Endodermal cell (in vitro differentiated cells): Measurements from ENCODE around the gene VCP. TPM values are rescaled to one million over a fixed set of nuclear protein-coding genes. Genes with fewer than 3 reads are reported as not detected.

Experiments
- DNase-seq: peaks from one replicate; pipeline ENCODE4 v3.0.0-alpha.2; 2017
- H3K27ac ChIP-seq: 2 replicates; pipeline ENCODE4 v1.5.1; 2013; ENCODE audit warnings: mild to moderate bottlenecking, low read depth, low read length, moderate library complexity
- H3K27me3 ChIP-seq: 2 replicates; pipeline ENCODE4 v1.6.1; 2013; ENCODE audit warnings: mild to moderate bottlenecking, low read length, moderate library complexity; ENCODE audit not compliant: insufficient read depth, control insufficient read depth, poor library complexity, severe bottlenecking
- H3K36me3 ChIP-seq: 2 replicates; pipeline ENCODE4 v1.7.0; 2013; ENCODE audit warnings: mild to moderate bottlenecking, low read length, moderate library complexity; ENCODE audit not compliant: control insufficient read depth, insufficient read depth
- H3K4me1 ChIP-seq: one replicate; pipeline ENCODE4 v1.7.0; 2013; ENCODE audit warnings: low read length; ENCODE audit not compliant: control insufficient read depth, insufficient read depth
- H3K4me3 ChIP-seq: 2 replicates; pipeline ENCODE4 v1.5.1; 2013; ENCODE audit warnings: mild to moderate bottlenecking, low read length, moderate library complexity
- H3K9ac ChIP-seq: 2 replicates; pipeline ENCODE4 v1.6.1; 2013; ENCODE audit warnings: mild to moderate bottlenecking, low read length, moderate library complexity; ENCODE audit not compliant: poor library complexity, severe bottlenecking; ENCODE audit errors: extremely low read depth
- H3K9me3 ChIP-seq: 2 replicates; pipeline ENCODE4 v1.6.1; 2013; ENCODE audit warnings: mild to moderate bottlenecking, low read length, moderate library complexity; ENCODE audit not compliant: control insufficient read depth
- H3K27ac Mint-ChIP-seq: 2 replicates; pipeline ENCODE4 v1.8.0; 2020; ENCODE audit warnings: mixed read lengths
- H3K27me3 Mint-ChIP-seq: 2 replicates; pipeline ENCODE4 v1.8.0; 2021; ENCODE audit warnings: mild to moderate bottlenecking, mixed read lengths; ENCODE audit not compliant: insufficient read depth
- H3K36me3 Mint-ChIP-seq: 2 replicates; pipeline ENCODE4 v1.8.0; 2020; ENCODE audit warnings: low read depth, mixed read lengths
- H3K4me1 Mint-ChIP-seq: 2 replicates; pipeline ENCODE4 v1.8.0; 2020; ENCODE audit warnings: mixed read lengths
- H3K4me3 Mint-ChIP-seq: 2 replicates; pipeline ENCODE4 v1.8.0; 2020; ENCODE audit warnings: mild to moderate bottlenecking, moderate library complexity, mixed read lengths
- H3K9me3 Mint-ChIP-seq: 2 replicates; pipeline ENCODE4 v1.8.0; 2020; ENCODE audit warnings: mild to moderate bottlenecking, mixed read lengths
- WGBS, 2 experiments: methylation state at CpG; one replicate each; pipeline versions ENCODE4 v1.1.5 to v1.1.7; 2013; ENCODE audit warnings: missing lambda C conversion rate in 2 of 2, mixed read lengths in 1 of 2; ENCODE audit not compliant: insufficient coverage in 1 of 2, insufficient read length in 1 of 2; 5-methylcytosine and 5-hydroxymethylcytosine counted together
- total RNA-seq, 2 donors: library from RNA; stranded (reverse); fragmentation: NEBNext Ultra II Directional in 1 of 2; extraction: Animal tissue kit (Norgen Biotek cat#: 25700) in 1 of 2; gene quantifications; 2 replicates in 1 of 2; 3 replicates in 1 of 2; pipeline ENCODE4 v1.2.1, GENCODE V29; 2021
- TF ChIP-seq, protein P1 (sequence below): fragments of 200-600 bp; sonication (generic); conservative IDR thresholded peaks from 2 replicates; pipeline ENCODE4 v1.5.0; 2021; ENCODE audit warnings: antibody characterized with exemption, mild to moderate bottlenecking

The VCP gene
- total RNA-seq, 2 donors from 2014 or later = 497 to 510 TPM

DNA sequence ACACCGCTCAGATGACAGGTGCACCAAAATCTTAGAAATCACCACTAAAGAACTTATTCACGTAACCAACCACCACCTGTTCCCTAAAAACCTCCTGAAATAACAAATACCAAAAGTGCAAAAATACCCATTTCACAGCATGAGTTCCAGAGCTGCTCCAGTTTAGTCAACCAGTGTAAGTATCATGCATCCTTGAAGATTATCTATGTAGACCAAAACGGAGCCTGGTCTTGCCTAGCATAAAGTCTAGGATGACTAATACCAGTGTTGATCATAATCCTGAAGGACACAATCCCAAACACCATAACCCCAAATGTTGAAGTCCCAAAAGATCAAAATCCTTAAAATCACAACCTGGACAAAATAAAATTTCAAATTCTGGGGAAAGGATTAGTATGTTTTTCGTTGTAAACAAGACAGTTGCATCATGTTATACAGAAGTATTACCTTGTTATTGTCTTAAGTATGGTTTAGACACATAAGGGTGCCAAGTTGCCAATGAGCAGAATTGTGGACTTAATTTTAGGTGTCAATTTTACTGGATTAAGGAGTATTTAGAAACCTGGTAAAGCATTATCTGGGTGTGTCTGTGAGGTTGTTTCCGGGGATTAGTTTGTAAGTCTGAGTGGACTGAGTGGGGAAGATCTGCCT, 18.1 kb downstream of the VCP start:
- no peaks in the 10 kb centered on the region for H3K27me3 ChIP-seq
- Mint-ChIP-seq H3K4me1 (no peaks in the 10 kb centered on the region), H3K4me3 (no peak overlapping the region), H3K27ac (peak overlapping the region; percentile 18), H3K9me3 (no peaks in the 10 kb centered on the region), H3K27me3 (no peaks in the 10 kb centered on the region), H3K36me3 (peaks cover 83% of the 10 kb centered on the region)
- WGBS, 2 experiments = 46 to 60% methylated on average over 4 to 5 of the region's 5 CpGs
- TF ChIP-seq, protein P1, sequence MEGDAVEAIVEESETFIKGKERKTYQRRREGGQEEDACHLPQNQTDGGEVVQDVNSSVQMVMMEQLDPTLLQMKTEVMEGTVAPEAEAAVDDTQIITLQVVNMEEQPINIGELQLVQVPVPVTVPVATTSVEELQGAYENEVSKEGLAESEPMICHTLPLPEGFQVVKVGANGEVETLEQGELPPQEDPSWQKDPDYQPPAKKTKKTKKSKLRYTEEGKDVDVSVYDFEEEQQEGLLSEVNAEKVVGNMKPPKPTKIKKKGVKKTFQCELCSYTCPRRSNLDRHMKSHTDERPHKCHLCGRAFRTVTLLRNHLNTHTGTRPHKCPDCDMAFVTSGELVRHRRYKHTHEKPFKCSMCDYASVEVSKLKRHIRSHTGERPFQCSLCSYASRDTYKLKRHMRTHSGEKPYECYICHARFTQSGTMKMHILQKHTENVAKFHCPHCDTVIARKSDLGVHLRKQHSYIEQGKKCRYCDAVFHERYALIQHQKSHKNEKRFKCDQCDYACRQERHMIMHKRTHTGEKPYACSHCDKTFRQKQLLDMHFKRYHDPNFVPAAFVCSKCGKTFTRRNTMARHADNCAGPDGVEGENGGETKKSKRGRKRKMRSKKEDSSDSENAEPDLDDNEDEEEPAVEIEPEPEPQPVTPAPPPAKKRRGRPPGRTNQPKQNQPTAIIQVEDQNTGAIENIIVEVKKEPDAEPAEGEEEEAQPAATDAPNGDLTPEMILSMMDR = no peak
- H3K27ac ChIP-seq = no peak overlapping the region
- H3K9ac ChIP-seq = no peak overlapping the region
- H3K4me3 ChIP-seq = no peak overlapping the region
- H3K4me1 ChIP-seq = no peaks in the 10 kb centered on the region
- no peak for DNase-seq
- peaks cover 6% of the 10 kb centered on the region for H3K9me3 ChIP-seq
- H3K36me3 ChIP-seq = peaks cover 98% of the 10 kb centered on the region

DNA sequence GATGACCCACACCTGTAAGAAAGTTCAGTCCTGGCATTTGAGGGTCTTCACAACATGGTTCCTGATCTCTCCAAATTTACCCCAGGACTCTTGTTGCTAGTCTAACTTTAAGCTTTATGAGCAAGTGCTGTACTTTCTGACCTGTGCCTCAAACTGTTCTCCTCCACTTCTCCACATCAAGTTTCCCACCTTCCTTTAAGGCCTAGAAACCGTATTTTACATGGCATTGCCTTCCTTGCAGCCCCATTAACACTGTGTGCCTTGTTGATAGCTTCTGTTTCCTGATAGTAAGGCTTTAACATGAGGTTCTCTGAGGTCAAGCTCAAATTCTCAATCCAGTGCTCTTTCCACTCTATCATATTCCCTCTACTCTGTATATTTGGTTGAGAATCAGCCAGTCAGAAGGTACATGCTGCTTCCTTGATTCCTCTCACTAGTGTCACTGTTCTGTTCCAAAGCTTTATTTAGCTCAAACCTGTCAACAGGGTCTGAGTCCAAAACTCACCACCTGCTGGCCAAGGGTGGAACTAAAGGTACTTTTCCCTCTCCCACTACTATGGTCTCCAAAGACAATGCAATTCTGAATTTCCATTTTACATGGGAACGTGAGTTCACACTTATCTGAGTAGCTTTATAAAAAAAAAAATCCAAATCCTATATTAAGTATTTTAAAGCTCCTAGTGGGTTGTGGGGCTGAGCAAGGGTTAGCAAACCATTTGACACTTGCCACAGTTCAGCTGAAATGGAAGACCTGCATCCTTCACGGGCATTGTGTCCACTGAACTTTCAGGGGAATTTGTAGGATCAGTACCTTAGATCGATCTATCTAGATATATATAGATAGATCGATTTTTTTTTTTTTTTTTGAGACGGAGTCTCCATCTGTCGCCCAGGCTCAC, 21.1 kb downstream of the VCP start:
- Histone ChIP-seq H3K9me3 (peaks cover 8% of the 10 kb centered on the region), H3K27ac (no peak overlapping the region), H3K27me3 (no peaks in the 10 kb centered on the region), H3K4me1 (no peaks in the 10 kb centered on the region), H3K9ac (no peak overlapping the region), H3K36me3 (peaks cover 78% of the 10 kb centered on the region), H3K4me3 (no peak overlapping the region)
- peak; percentile 88 for DNase-seq
- Mint-ChIP-seq H3K4me3 (no peak overlapping the region), H3K36me3 (peaks cover 74% of the 10 kb centered on the region), H3K27ac (no peak overlapping the region), H3K9me3 (no peaks in the 10 kb centered on the region), H3K27me3 (no peaks in the 10 kb centered on the region), H3K4me1 (no peaks in the 10 kb centered on the region)
- TF ChIP-seq, protein P1 = peak; percentile 84
- 95 to 96% methylated on average over 4 to 6 of the region's 7 CpGs for WGBS, 2 experiments

DNA sequence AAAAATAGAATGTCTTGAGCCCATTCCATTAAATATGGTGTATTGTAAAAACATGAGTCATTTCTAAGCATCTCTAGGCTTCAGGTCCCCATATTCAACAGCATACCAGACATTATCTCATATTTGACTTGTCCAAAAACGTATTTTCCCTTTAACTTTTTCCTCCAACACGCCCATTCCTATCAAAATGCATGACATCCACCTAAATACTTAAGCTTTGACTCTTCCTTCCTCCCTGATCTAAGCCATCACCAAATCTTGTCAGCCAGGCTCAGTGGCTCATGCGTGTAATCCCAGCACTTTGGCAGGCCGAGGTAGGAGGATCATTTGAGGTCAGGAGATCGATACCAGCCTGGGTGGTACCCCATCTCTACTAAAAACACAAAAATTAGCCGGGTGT, 23.9 kb downstream of the VCP start:
- Histone ChIP-seq H3K36me3 (peaks cover 59% of the 10 kb centered on the region), H3K4me1 (peaks cover 4% of the 10 kb centered on the region), H3K9ac (no peak overlapping the region), H3K4me3 (no peak overlapping the region), H3K27ac (no peak overlapping the region), H3K27me3 (no peaks in the 10 kb centered on the region), H3K9me3 (peaks cover 8% of the 10 kb centered on the region)
- no peak overlapping the region for H3K27ac Mint-ChIP-seq
- 94 to 99% methylated on average over 3 to 6 of the region's 6 CpGs for WGBS, 2 experiments
- no peak for DNase-seq
- no peaks in the 10 kb centered on the region for H3K4me1 Mint-ChIP-seq
- H3K4me3 Mint-ChIP-seq = no peak overlapping the region
- H3K9me3 Mint-ChIP-seq = no peaks in the 10 kb centered on the region
- peaks cover 59% of the 10 kb centered on the region for H3K36me3 Mint-ChIP-seq
- TF ChIP-seq, protein P1 = no peak
- no peaks in the 10 kb centered on the region for H3K27me3 Mint-ChIP-seq
